GM12878 (cell line): Measurements from ENCODE around the gene FAHD1. TPM values are rescaled to one million over a fixed set of nuclear protein-coding genes. Genes with fewer than 3 reads are reported as not detected.
A peak's percentile ranks its signal among the peaks of the same experiment; 100 is the strongest.

ENCODE experiments used
- ATAC-seq: fragments of 200-7000 bp; cut with Tn5 transposase; 3 replicates; pipeline ENCODE4 v1.9.1; 2020; ENCODE audit warnings: mild to moderate bottlenecking, moderate library complexity
- BruUV-seq: library from RNA; stranded (reverse); fragments of 400-500 nt; replicated peaks from 2 replicates; lab custom pipeline; 2021; lab: Mats Ljungman, UMichigan
- CTCF ChIA-PET: fragments of 300-600 bp; sonication (Branson Sonifier 250); formaldehyde crosslinking; extraction: SDS; loops from one replicate; lab custom pipeline; 2021; ENCODE audit warnings: inconsistent platforms; lab: Yijun Ruan, JAX
- POLR2A ChIA-PET: fragments of 350-600 bp; formaldehyde crosslinking; extraction: SDS; loops from one replicate; lab custom pipeline; 2021; ENCODE audit warnings: inconsistent platforms; lab: Charles Lee
- RAD21 ChIA-PET: fragments of 300-600 bp; sonication (Branson Sonifier 250); formaldehyde crosslinking; loops from one replicate; lab custom pipeline; 2023; ENCODE audit warnings: antibody characterized with exemption; ENCODE audit not compliant: unreplicated experiment; lab: Charles Lee
- SMC1A ChIA-PET: fragments of 300-600 bp; sonication (Branson Sonifier 250); formaldehyde crosslinking; loops from one replicate; lab custom pipeline; 2023; ENCODE audit not compliant: unreplicated experiment, uncharacterized antibody; lab: Charles Lee
- DNase-seq: peaks from one replicate; pipeline ENCODE4 v3.0.0-alpha.2; 2011; ENCODE audit warnings: low read depth, low spot score
- FAIRE-seq: peaks from 3 replicates; lab custom pipeline; 2011; peaks lifted over from hg19 to GRCh38; lab: Jason Lieb, UNC
- H2AFZ ChIP-seq: 2 replicates; pipeline ENCODE4 v1.6.0; 2011; ENCODE audit warnings: low read depth, low read length, control low read depth; ENCODE audit not compliant: control insufficient read depth
- H3K27ac ChIP-seq: 2 replicates; pipeline ENCODE4 v1.5.1; 2011; ENCODE audit warnings: control low read depth; ENCODE audit not compliant: control insufficient read depth, insufficient read depth
- H3K27me3 ChIP-seq, 2 experiments: replicated peaks in 1 of 2; 2 replicates each; pipeline versions ENCODE4 v1.6.0 to v1.6.1; 2011; ENCODE audit warnings: low read length in 1 of 2; ENCODE audit not compliant: control insufficient read depth in 2 of 2, insufficient read depth in 2 of 2
- H3K36me3 ChIP-seq, 2 experiments: 2 replicates each; pipeline ENCODE4 v1.5.1; 2011; ENCODE audit warnings: low read length in 1 of 2; ENCODE audit not compliant: control insufficient read depth in 2 of 2, insufficient read depth in 2 of 2
- H3K4me1 ChIP-seq: 2 replicates; pipeline ENCODE4 v1.6.1; 2011; ENCODE audit warnings: mild to moderate bottlenecking, low read length, moderate library complexity, mixed read lengths; ENCODE audit not compliant: control insufficient read depth, insufficient read depth
- H3K4me2 ChIP-seq: 2 replicates; pipeline ENCODE4 v1.6.0; 2011; ENCODE audit warnings: control low read depth; ENCODE audit not compliant: control insufficient read depth, insufficient read depth
- H3K4me3 ChIP-seq: fragments of 200-600 bp; sonication (generic); 2 replicates; pipeline ENCODE4 v1.5.1; 2016
- H3K79me2 ChIP-seq: 2 replicates; pipeline ENCODE4 v1.6.0; 2011; ENCODE audit warnings: low read length; ENCODE audit not compliant: control insufficient read depth, insufficient read depth
- H3K9ac ChIP-seq: 2 replicates; pipeline ENCODE4 v1.8.0; 2011; ENCODE audit warnings: low read length, control low read depth, mixed read lengths; ENCODE audit not compliant: control insufficient read depth, insufficient read depth
- H3K9me3 ChIP-seq: replicated peaks from 3 replicates; pipeline ENCODE4 v1.5.1; 2011; ENCODE audit warnings: mild to moderate bottlenecking, low read length; ENCODE audit not compliant: control insufficient read depth, insufficient read depth
- H4K20me1 ChIP-seq: 2 replicates; pipeline ENCODE4 v1.6.0; 2011; ENCODE audit not compliant: control insufficient read depth, insufficient read depth
- CTCF ChIP-seq, 3 experiments: IDR thresholded peaks in 2 of 3; conservative IDR thresholded peaks in 1 of 3; 2 replicates each; pipeline ENCODE4 v1.5.1; 2011; ENCODE audit warnings: low read depth in 3 of 3, low read length in 3 of 3, mild to moderate bottlenecking in 3 of 3, control low read depth in 2 of 3, moderate library complexity in 2 of 3, inconsistent platforms in 1 of 3, mixed read lengths in 1 of 3; ENCODE audit not compliant: control insufficient read depth in 2 of 3, insufficient read depth in 1 of 3; ENCODE audit errors: extremely low read depth in 1 of 3
- HSF1 ChIP-seq: fragments of 150-350 bp; IDR thresholded peaks from 2 replicates; pipeline ENCODE4 v1.6.1; 2014; ENCODE audit warnings: mild to moderate bottlenecking, low read depth, low read length
- POLR2A ChIP-seq: IDR thresholded peaks from 2 replicates; pipeline ENCODE4 v1.6.1; 2011; ENCODE audit warnings: low read depth, mild to moderate bottlenecking, low read length
- SKIL ChIP-seq: fragments of 450-650 bp; IDR thresholded peaks from 2 replicates; pipeline ENCODE4 v1.6.1; 2017; ENCODE audit warnings: mild to moderate bottlenecking, low read depth, inconsistent platforms; ENCODE audit not compliant: poor library complexity, severe bottlenecking
- SMC3 ChIP-seq: IDR thresholded peaks from 2 replicates; pipeline ENCODE4 v1.6.1; 2011; ENCODE audit warnings: low read length, improper control_type of control experiment, borderline replicate concordance
- STAT1 ChIP-seq: fragments of 450-650 bp; conservative IDR thresholded peaks from 2 replicates; pipeline ENCODE4 v1.6.1; 2014; ENCODE audit warnings: antibody characterized with exemption, mild to moderate bottlenecking
- SUZ12 ChIP-seq: fragments of 200-600 bp; sonication (generic); IDR thresholded peaks from one replicate; pipeline ENCODE4 v1.6.1; 2018; ENCODE audit warnings: antibody characterized with exemption, mild to moderate bottlenecking; ENCODE audit not compliant: unreplicated experiment
- WGBS: methylation state at CpG from one replicate; pipeline ENCODE4 v1.1.6; 2016; ENCODE audit warnings: low lambda C conversion rate; ENCODE audit not compliant: insufficient replicate concordance, insufficient coverage; ENCODE audit errors: missing lambda C conversion rate; 5-methylcytosine and 5-hydroxymethylcytosine counted together
- in situ Hi-C: fragments of 300-500 bp; cut with MboI; formaldehyde crosslinking; loops from 9 replicates; pipeline ENCODE4 v1.14.3; 2018; ENCODE audit warnings: mixed read lengths
- intact Hi-C: fragments of 100-400 bp; cut with micrococcal nuclease; formaldehyde crosslinking; loops from one replicate; pipeline ENCODE4 v1.14.2; 2022; ENCODE audit not compliant: unreplicated experiment
- polyA plus RNA-seq, 11 experiments: library from polyadenylated mRNA; depleted of rRNA in 4 of 11; unstranded in 6 of 11; stranded (reverse) in 5 of 11; fragments of >200 nt; fragmentation: Nextera tagmentation in 4 of 11; fragmentation: Illumina TruSeq in 1 of 11; extraction: Ambion mirVana in 4 of 11; extraction: Trizol in 1 of 11; gene quantifications; 1 replicate in 1 of 11; 2 replicates in 10 of 11; pipeline versions ENCODE4 v1.2.1 to v1.2.3, GENCODE V29; 2011 to 2016; ENCODE audit warnings: inconsistent platforms in 2 of 11, missing spikeins in 2 of 11, low read depth in 1 of 11
- total RNA-seq, 4 experiments: library from RNA; depleted of rRNA in 3 of 4; stranded (reverse); fragments of >200 nt in 3 of 4; fragmentation: Illumina TruSeq in 1 of 4; extraction: Trizol in 1 of 4; gene quantifications; 2 replicates each; pipeline versions ENCODE4 v1.2.1 to v1.2.3, GENCODE V29; 2013 to 2021

FAHD1 gene
- total and polyA plus RNA-seq, 10 of the 15 experiments (the other 5 are each of a cell fraction or from before 2014, with no cell fraction given): 4.3 to 43.0 (median 18.8) TPM

- no peak for TF ChIP-seq SUZ12
- TF ChIP-seq STAT1: no peak
- no peak for TF ChIP-seq HSF1
- no peak for TF ChIP-seq SKIL
- no peak for TF ChIP-seq SMC3
Observed at GRCh38 chr16:1817716-1818115, 9.3 kb upstream of the FAHD1 start (continued).

- WGBS: 92% methylated on average over 27 of the region's 27 CpGs
- in situ Hi-C loops: no loop called here
- ChIA-PET SMC1A (no interaction called here), RAD21 (no interaction called here), POLR2A (no interaction called here), CTCF (no interaction called here)
- no peaks in the 10 kb centered on the region; a peak in 2 of 4 replicates for H3K36me3 ChIP-seq
- no peak overlapping the region for H3K9ac ChIP-seq
- no peak overlapping the region for H2AFZ ChIP-seq
- BruUV-seq: no TSS peak
- no peaks in the 10 kb centered on the region for H3K9me3 ChIP-seq
- intact Hi-C loops: no loop called here
- H3K4me1 ChIP-seq: no peaks in the 10 kb centered on the region
- no peak overlapping the region for H3K4me3 ChIP-seq
- DNase-seq: no peak
- H3K27ac ChIP-seq: no peak overlapping the region
- TF ChIP-seq CTCF (IDR thresholded peaks at IDR 0.05 in 2 of 3, conservative IDR thresholded peaks at IDR 0.05 in 1 of 3; ENCODE audit: control insufficient read depth in 2 of 3, extremely low read depth in 1 of 3, insufficient read depth in 1 of 3, low read depth in 3 of 3, low read length in 3 of 3) (no peak), POLR2A (peak; percentile 23; the same call in 1 of the 2 replicates)
- no peak overlapping the region for H3K4me2 ChIP-seq
- no peaks in the 10 kb centered on the region for H3K79me2 ChIP-seq
- no peaks in the 10 kb centered on the region for H4K20me1 ChIP-seq
- no peak for ATAC-seq
- no peaks in the 10 kb centered on the region for H3K27me3 ChIP-seq
- FAIRE-seq: no peak
Observed at GRCh38 chr16:1818204-1818872, 8.7 kb upstream of the FAHD1 start.
